MM.1S (cell line): ENCODE measurements around the gene CCDC188.
A peak's percentile ranks its signal among the peaks of the same experiment; 100 is the strongest.

Experiments
- DNase-seq: peaks from one replicate; pipeline ENCODE4 v3.0.0-alpha.2; 2015
- H2AFZ ChIP-seq: fragments of 300-600 bp; sonication (generic); 2 replicates; pipeline ENCODE4 v1.6.0; 2016; ENCODE audit warnings: antibody characterized with exemption, low read length
- H3F3A ChIP-seq: fragments of 300-600 bp; sonication (generic); 2 replicates; pipeline ENCODE4 v1.6.1; 2016; ENCODE audit warnings: mild to moderate bottlenecking, antibody characterized with exemption, low read length, moderate library complexity, mixed read lengths; ENCODE audit not compliant: insufficient read depth
- H3K27ac ChIP-seq: fragments of 300-600 bp; sonication (generic); 2 replicates; pipeline ENCODE4 v1.5.1; 2016; ENCODE audit warnings: mild to moderate bottlenecking, low read length
- H3K27me3 ChIP-seq: fragments of 300-600 bp; sonication (generic); replicated peaks from 2 replicates; pipeline ENCODE4 v1.6.0; 2016; ENCODE audit warnings: low read length; ENCODE audit not compliant: insufficient read depth
- H3K36me3 ChIP-seq: fragments of 300-600 bp; sonication (generic); replicated peaks from 2 replicates; pipeline ENCODE4 v1.6.1; 2016; ENCODE audit warnings: mild to moderate bottlenecking, low read length, mixed read lengths; ENCODE audit not compliant: insufficient read depth
- H3K4me1 ChIP-seq: fragments of 300-600 bp; sonication (generic); 2 replicates; pipeline ENCODE4 v1.6.1; 2016; ENCODE audit warnings: low read length, mixed read lengths
- H3K4me2 ChIP-seq: fragments of 300-600 bp; sonication (generic); 2 replicates; pipeline ENCODE4 v1.6.0; 2016; ENCODE audit warnings: low read depth, low read length
- H3K4me3 ChIP-seq: fragments of 300-600 bp; sonication (generic); 2 replicates; pipeline ENCODE4 v1.5.1; 2016; ENCODE audit warnings: low read length, mixed read lengths
- H3K79me2 ChIP-seq: fragments of 300-600 bp; sonication (generic); 2 replicates; pipeline ENCODE4 v1.6.1; 2016; ENCODE audit warnings: mixed run types, low read length, mixed read lengths
- H3K9ac ChIP-seq: fragments of 300-600 bp; sonication (generic); 2 replicates; pipeline ENCODE4 v1.6.1; 2016; ENCODE audit warnings: low read length, mixed read lengths
- H3K9me2 ChIP-seq: fragments of 300-600 bp; sonication (generic); replicated peaks from 2 replicates; pipeline ENCODE4 v1.6.1; 2016; ENCODE audit warnings: mild to moderate bottlenecking, low read length, mixed read lengths; ENCODE audit not compliant: insufficient read depth
- H3K9me3 ChIP-seq: fragments of 300-600 bp; sonication (generic); replicated peaks from 2 replicates; pipeline ENCODE4 v1.6.1; 2016; ENCODE audit warnings: mild to moderate bottlenecking, low read length, mixed read lengths; ENCODE audit not compliant: insufficient read depth
- H4K20me1 ChIP-seq: fragments of 300-600 bp; sonication (generic); 2 replicates; pipeline ENCODE4 v1.6.1; 2016; ENCODE audit warnings: mild to moderate bottlenecking, low read length, moderate library complexity, mixed read lengths; ENCODE audit not compliant: insufficient read depth
- CTCF ChIP-seq: fragments of 300-600 bp; sonication (generic); IDR thresholded peaks from 2 replicates; pipeline ENCODE4 v1.5.1; 2016; ENCODE audit warnings: antibody characterized with exemption, low read length, mixed read lengths
- EZH2 ChIP-seq: fragments of 300-600 bp; sonication (generic); optimal IDR thresholded peaks from 2 replicates; pipeline ENCODE3; 2017; ENCODE audit warnings: low read depth, mild to moderate bottlenecking, antibody characterized with exemption, low read length, mixed read lengths
- EZH2phosphoT487 ChIP-seq: fragments of 300-600 bp; sonication (generic); IDR thresholded peaks from 2 replicates; pipeline ENCODE4 v1.6.1; 2018; ENCODE audit warnings: antibody characterized with exemption, low read length

CCDC188 gene

GRCh38 chr22:20114506-20115475 is 36.1 kb downstream of the CCDC188 start:
- DNase-seq = no peak
- H3K4me2 ChIP-seq = peak overlapping the region; percentile 99
- H3K79me2 ChIP-seq = peaks cover 75% of the 10 kb centered on the region
- no peak overlapping the region for H3K4me3 ChIP-seq
- no peaks in the 10 kb centered on the region for H3K9me2 ChIP-seq
- H4K20me1 ChIP-seq = 0 out of 2 replicates have a peak, but pooled peaks cover under 1% of the 10 kb centered on the region
- no peak overlapping the region for H3K9ac ChIP-seq
- peaks cover 16% of the 10 kb centered on the region for H3K4me1 ChIP-seq
- H3F3A ChIP-seq = peaks cover 18% of the 10 kb centered on the region
- TF ChIP-seq EZH2phosphoT487 (no peak), EZH2 (no peak), CTCF (no peak)
- H3K9me3 ChIP-seq = no peaks in the 10 kb centered on the region
- H2AFZ ChIP-seq = no peak overlapping the region
- H3K27me3 ChIP-seq = no peaks in the 10 kb centered on the region
- H3K36me3 ChIP-seq = peaks cover 5% of the 10 kb centered on the region
- no peak overlapping the region for H3K27ac ChIP-seq

- TF ChIP-seq CTCF (no peak), EZH2 (no peak), EZH2phosphoT487 (no peak)
- Histone ChIP-seq H2AFZ (no peak overlapping the region), H3K36me3 (peaks cover 3% of the 10 kb centered on the region), H4K20me1 (no peaks in the 10 kb centered on the region), H3K79me2 (peaks cover 64% of the 10 kb centered on the region), H3K4me1 (peaks cover 10% of the 10 kb centered on the region), H3K27ac (no peak overlapping the region), H3K27me3 (no peaks in the 10 kb centered on the region), H3K9ac (no peak overlapping the region), H3K9me3 (no peaks in the 10 kb centered on the region), H3F3A (peaks cover 23% of the 10 kb centered on the region), H3K4me3 (no peak overlapping the region), H3K9me2 (no peaks in the 10 kb centered on the region), H3K4me2 (no peak overlapping the region)
- no peak for DNase-seq
Observed at GRCh38 chr22:20113551-20114310, 37.1 kb downstream of the CCDC188 start.

- peaks cover 3% of the 10 kb centered on the region for H3K36me3 ChIP-seq
- H3K4me2 ChIP-seq = no peak overlapping the region
- no peak overlapping the region for H3K27ac ChIP-seq
- H3K9ac ChIP-seq = no peak overlapping the region
- H4K20me1 ChIP-seq = no peaks in the 10 kb centered on the region
- peaks cover 8% of the 10 kb centered on the region; the same call in 1 of the 2 replicates for H3K4me1 ChIP-seq
- no peaks in the 10 kb centered on the region for H3K9me2 ChIP-seq
- no peaks in the 10 kb centered on the region for H3K9me3 ChIP-seq
- peaks cover 56% of the 10 kb centered on the region for H3K79me2 ChIP-seq
- DNase-seq = no peak
- no peak for TF ChIP-seq EZH2
- TF ChIP-seq EZH2phosphoT487 = no peak
- TF ChIP-seq CTCF = no peak
- no peaks in the 10 kb centered on the region for H3K27me3 ChIP-seq
- H3F3A ChIP-seq = peaks cover 23% of the 10 kb centered on the region
- no peak overlapping the region for H2AFZ ChIP-seq
- no peak overlapping the region for H3K4me3 ChIP-seq
Observed at GRCh38 chr22:20112623-20113511, 38.0 kb downstream of the CCDC188 start.
